IPS DF 4.7 (cell line): ENCODE measurements around the gene NUP62.
"Not testable (repeated sequence)": the region's sequence is repeated elsewhere in the genome, so short reads cannot be mapped to it uniquely, and the experiment has no call there.

ENCODE experiments used
- DNase-seq: peaks from one replicate; pipeline ENCODE4 v3.0.0-alpha.2; 2013; ENCODE audit warnings: low spot score; ENCODE audit errors: extremely low read depth

Gene NUP62

GRCh38 chr19:49929121-49929610, at the start of gene NUP62, which contains the start of gene ATF5:
NUP62 (minus strand) TSS chr19:49929504; CDS start chr19:49909807, 19,697 bp downstream.
ATF5 (plus strand) TSS chr19:49929205; CDS start chr19:49930851, 1,646 bp downstream.
- DNase-seq: no peak

GRCh38 chr19:49978324-49978723, 49.0 kb upstream of the NUP62 start:
- DNase-seq: no peak

GRCh38 chr19:49977881-49978280, 48.6 kb upstream of the NUP62 start:
- DNase-seq: no peak

- no peak for DNase-seq
Observed at GRCh38 chr19:49977076-49977475, 47.8 kb upstream of the NUP62 start.

GRCh38 chr19:49976496-49976895, 47.2 kb upstream of the NUP62 start:
- DNase-seq: no peak

- DNase-seq: no peak
Observed at GRCh38 chr19:49975051-49975450, 45.7 kb upstream of the NUP62 start.

- no peak for DNase-seq
Observed at GRCh38 chr19:49973987-49974386, 44.7 kb upstream of the NUP62 start.

GRCh38 chr19:49972841-49973240, 43.5 kb upstream of the NUP62 start:
- DNase-seq: no peak

GRCh38 chr19:49971991-49972411, 42.7 kb upstream of the NUP62 start:
- no peak for DNase-seq

GRCh38 chr19:49969355-49969754, 40.1 kb upstream of the NUP62 start:
- DNase-seq: not testable (repeated sequence)

GRCh38 chr19:49968279-49968922, 39.1 kb upstream of the NUP62 start:
- no peak for DNase-seq

- DNase-seq: not testable (repeated sequence)
Observed at GRCh38 chr19:49960980-49961379, 31.7 kb upstream of the NUP62 start, which contains the start of gene SIGLEC11. SIGLEC11 (minus strand) TSS chr19:49961172; CDS start chr19:49961081, 91 bp downstream.

GRCh38 chr19:49959892-49960291, 30.6 kb upstream of the NUP62 start:
- DNase-seq: not testable (repeated sequence)

- DNase-seq: not testable (repeated sequence)
Observed at GRCh38 chr19:49958596-49958995, 29.3 kb upstream of the NUP62 start.

- not testable (repeated sequence) for DNase-seq
Observed at GRCh38 chr19:49958144-49958543, 28.8 kb upstream of the NUP62 start.

GRCh38 chr19:49957262-49957915, 28.1 kb upstream of the NUP62 start:
- no peak for DNase-seq

- no peak for DNase-seq
Observed at GRCh38 chr19:49956115-49956495, 26.8 kb upstream of the NUP62 start.

- DNase-seq: no peak
Observed at GRCh38 chr19:49954933-49955332, 25.6 kb upstream of the NUP62 start.

GRCh38 chr19:49954092-49954829, 25.0 kb upstream of the NUP62 start:
- no peak for DNase-seq

- no peak for DNase-seq
Observed at GRCh38 chr19:49953416-49953815, 24.1 kb upstream of the NUP62 start.

GRCh38 chr19:49952906-49953305, 23.6 kb upstream of the NUP62 start:
- no peak for DNase-seq

- DNase-seq: no peak
Observed at GRCh38 chr19:49952479-49952836, 23.2 kb upstream of the NUP62 start.
